Measurements from ENCODE around the gene MOCOS. TPM values are rescaled to one million over a fixed set of nuclear protein-coding genes. Genes with fewer than 3 reads are reported as not detected.

Gene MOCOS
- total RNA-seq, 2 donors from 2014 or later, result 2.0 to 2.8 TPM

DNA sequence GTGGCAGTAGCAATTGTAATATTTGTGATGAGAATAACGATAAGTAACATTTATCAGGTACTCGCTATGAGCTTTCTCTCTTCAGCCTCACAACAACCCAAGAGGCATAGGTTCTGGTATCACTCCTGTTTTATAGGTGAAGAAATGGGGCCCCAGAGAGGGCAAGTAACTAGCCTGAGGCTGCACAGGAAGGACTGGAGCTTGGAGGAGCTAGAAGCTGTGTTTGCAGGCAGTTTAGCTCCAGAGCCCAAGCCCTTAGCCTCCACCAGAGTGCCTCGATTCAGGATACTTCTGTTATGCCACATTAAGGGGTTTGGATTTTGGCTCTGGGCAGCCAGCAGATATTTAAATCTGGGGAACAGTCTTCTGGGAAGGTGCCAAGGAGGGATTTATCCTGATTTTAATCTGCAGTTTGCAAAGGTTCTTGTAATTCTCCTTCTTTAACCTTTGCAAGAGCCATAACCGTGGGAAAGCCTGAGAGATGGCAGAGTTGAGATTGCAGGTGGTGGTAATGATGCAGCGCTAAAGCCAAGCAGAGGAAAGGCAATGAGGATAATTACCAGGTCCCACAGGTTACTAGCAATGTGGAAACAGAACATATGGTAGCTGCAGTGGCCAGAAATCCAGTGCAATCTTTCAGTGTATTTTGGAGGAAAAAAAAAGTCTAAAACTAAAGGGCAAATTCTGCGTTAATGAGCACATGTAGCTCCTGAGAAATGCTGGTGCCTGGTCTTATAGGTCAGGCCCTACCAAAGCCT, 9.1 kb downstream of the MOCOS start:
- no peak for DNase-seq (ENCODE audit: low spot score)
- H3K4me1 ChIP-seq (ENCODE audit: control insufficient read depth in 1 of 2, low read depth in 2 of 2), result no peaks in the 10 kb centered on the region
- no peak overlapping the region for H3K27ac ChIP-seq
- TF ChIP-seq, protein P1, sequence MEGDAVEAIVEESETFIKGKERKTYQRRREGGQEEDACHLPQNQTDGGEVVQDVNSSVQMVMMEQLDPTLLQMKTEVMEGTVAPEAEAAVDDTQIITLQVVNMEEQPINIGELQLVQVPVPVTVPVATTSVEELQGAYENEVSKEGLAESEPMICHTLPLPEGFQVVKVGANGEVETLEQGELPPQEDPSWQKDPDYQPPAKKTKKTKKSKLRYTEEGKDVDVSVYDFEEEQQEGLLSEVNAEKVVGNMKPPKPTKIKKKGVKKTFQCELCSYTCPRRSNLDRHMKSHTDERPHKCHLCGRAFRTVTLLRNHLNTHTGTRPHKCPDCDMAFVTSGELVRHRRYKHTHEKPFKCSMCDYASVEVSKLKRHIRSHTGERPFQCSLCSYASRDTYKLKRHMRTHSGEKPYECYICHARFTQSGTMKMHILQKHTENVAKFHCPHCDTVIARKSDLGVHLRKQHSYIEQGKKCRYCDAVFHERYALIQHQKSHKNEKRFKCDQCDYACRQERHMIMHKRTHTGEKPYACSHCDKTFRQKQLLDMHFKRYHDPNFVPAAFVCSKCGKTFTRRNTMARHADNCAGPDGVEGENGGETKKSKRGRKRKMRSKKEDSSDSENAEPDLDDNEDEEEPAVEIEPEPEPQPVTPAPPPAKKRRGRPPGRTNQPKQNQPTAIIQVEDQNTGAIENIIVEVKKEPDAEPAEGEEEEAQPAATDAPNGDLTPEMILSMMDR (IDR thresholded peaks at IDR 0.05), result no peak
- no peaks in the 10 kb centered on the region for H3K9me3 ChIP-seq
- no peaks in the 10 kb centered on the region for H3K27me3 ChIP-seq (replicated peaks; ENCODE audit: insufficient read depth)
- no peak for ATAC-seq (ENCODE audit: insufficient number of reproducible peaks, low FRiP score, low read depth)
- no peak overlapping the region for H3K4me3 ChIP-seq
- no peaks in the 10 kb centered on the region for H3K36me3 ChIP-seq

DNA sequence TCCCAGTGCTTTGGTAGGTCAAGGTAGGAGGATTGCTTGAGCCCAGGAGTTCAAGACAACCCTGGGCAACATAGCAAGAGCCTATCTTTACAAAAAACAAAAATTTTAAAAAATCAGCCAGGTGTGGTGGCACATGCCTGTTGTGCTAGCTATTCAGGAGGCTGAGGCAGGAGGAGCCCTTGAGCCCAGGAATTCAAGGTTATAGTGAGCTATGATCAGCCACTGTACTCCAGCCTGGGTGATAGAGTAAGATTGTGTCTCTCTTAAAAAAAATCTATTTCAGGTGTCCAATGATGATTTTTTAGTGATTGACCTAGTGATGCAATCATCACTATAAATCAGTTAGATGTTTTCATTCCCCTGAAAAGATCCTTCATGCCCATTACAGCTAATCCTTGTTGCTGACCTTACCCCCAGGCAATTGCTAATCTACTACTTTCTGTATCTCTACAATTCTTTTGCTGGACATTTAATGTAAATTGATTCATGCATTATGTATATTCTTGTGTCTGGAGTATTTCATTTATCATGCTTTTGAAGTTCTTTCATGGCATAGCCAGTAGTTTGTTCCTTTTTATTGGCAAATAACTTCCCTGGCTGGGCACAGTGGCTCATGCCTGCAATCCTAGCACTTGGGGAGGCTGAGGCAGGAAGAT, 10.3 kb downstream of the MOCOS start:
- no peak overlapping the region for H3K4me3 ChIP-seq
- DNase-seq (ENCODE audit: low spot score) (no peak), ATAC-seq (ENCODE audit: insufficient number of reproducible peaks, low FRiP score, low read depth) (no peak)
- H3K27me3 ChIP-seq (replicated peaks; ENCODE audit: insufficient read depth), result no peaks in the 10 kb centered on the region
- TF ChIP-seq, protein P1 (IDR thresholded peaks at IDR 0.05), result no peak
- no peaks in the 10 kb centered on the region for H3K4me1 ChIP-seq (ENCODE audit: control insufficient read depth in 1 of 2, low read depth in 2 of 2)
- no peaks in the 10 kb centered on the region for H3K36me3 ChIP-seq
- H3K9me3 ChIP-seq, result no peaks in the 10 kb centered on the region
- H3K27ac ChIP-seq, result no peak overlapping the region

DNA sequence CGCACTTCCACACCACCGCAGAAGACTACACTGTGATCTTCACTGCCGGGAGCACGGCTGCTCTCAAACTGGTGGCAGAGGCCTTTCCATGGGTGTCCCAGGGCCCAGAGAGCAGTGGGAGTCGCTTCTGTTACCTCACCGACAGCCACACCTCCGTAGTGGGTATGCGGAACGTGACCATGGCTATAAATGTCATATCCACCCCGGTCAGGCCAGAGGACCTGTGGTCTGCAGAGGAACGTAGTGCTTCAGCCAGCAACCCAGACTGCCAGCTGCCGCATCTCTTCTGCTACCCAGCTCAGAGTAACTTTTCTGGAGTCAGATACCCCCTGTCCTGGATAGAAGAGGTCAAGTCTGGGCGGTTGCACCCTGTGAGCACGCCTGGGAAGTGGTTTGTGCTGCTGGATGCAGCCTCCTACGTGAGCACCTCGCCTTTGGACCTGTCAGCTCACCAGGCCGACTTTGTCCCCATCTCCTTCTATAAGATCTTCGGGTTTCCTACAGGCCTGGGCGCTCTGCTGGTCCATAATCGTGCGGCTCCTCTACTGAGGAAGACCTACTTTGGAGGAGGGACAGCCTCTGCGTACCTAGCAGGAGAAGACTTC, 12.5 kb downstream of the MOCOS start:
- Histone ChIP-seq H3K27ac (no peak overlapping the region), H3K36me3 (no peaks in the 10 kb centered on the region), H3K9me3 (no peaks in the 10 kb centered on the region), H3K4me3 (no peak overlapping the region), H3K27me3 (replicated peaks; ENCODE audit: insufficient read depth) (no peaks in the 10 kb centered on the region), H3K4me1 (ENCODE audit: control insufficient read depth in 1 of 2, low read depth in 2 of 2) (no peaks in the 10 kb centered on the region)
- ATAC-seq (ENCODE audit: insufficient number of reproducible peaks, low FRiP score, low read depth) (no peak), DNase-seq (ENCODE audit: low spot score) (no peak)
- TF ChIP-seq, protein P1 (IDR thresholded peaks at IDR 0.05), result no peak

DNA sequence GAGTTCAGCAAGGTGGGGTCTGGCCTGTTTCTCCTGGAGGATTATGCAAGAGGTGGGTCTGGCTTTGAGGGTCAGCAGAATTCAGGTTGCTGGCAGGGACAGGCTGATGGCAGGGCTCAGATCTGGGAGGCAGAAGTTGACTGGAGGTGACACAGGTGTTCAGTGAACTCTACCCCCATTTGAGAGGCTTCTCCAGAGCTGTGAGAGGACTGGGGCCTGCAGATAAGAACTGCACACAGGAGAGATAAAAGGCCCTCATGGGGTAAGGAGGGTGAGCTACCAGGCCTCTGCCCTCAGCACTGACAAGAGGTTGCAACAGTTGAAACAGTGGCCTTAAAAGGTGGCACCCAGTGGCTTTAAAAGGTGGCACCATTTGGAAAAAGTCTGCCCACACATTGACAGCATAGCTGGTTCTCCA, 13.1 kb downstream of the MOCOS start:
- Histone ChIP-seq H3K4me1 (ENCODE audit: control insufficient read depth in 1 of 2, low read depth in 2 of 2) (no peaks in the 10 kb centered on the region), H3K36me3 (no peaks in the 10 kb centered on the region), H3K27ac (no peak overlapping the region), H3K4me3 (no peak overlapping the region), H3K27me3 (replicated peaks; ENCODE audit: insufficient read depth) (no peaks in the 10 kb centered on the region), H3K9me3 (no peaks in the 10 kb centered on the region)
- no peak for ATAC-seq (ENCODE audit: insufficient number of reproducible peaks, low FRiP score, low read depth)
- DNase-seq (ENCODE audit: low spot score), result no peak
- TF ChIP-seq, protein P1 (IDR thresholded peaks at IDR 0.05), result no peak

DNA sequence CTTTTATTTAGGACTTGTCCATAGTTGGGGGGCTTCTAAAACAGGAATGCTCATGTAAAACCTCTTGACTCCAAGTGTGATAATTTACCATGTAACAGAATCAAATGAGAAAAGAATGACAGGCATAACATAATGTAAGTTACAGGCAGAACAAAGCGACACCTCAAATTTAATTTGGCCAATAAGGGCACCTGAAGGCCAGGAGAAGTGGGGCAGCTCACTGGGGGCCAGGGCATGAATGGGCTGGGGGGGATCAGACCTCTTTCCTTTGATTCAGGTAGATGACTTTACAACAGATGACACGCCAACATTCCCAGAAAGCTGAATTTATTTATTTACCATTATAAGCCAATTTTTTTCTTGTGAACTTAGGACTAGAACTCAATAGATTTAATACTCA, 14.5 kb downstream of the MOCOS start:
- DNase-seq (ENCODE audit: low spot score) (no peak), ATAC-seq (ENCODE audit: insufficient number of reproducible peaks, low FRiP score, low read depth) (no peak)
- no peak overlapping the region for H3K27ac ChIP-seq
- TF ChIP-seq, protein P1 (IDR thresholded peaks at IDR 0.05), result no peak
- no peaks in the 10 kb centered on the region for H3K4me1 ChIP-seq (ENCODE audit: control insufficient read depth in 1 of 2, low read depth in 2 of 2)
- H3K9me3 ChIP-seq, result no peaks in the 10 kb centered on the region
- no peaks in the 10 kb centered on the region for H3K27me3 ChIP-seq (replicated peaks; ENCODE audit: insufficient read depth)
- H3K36me3 ChIP-seq, result no peaks in the 10 kb centered on the region
- no peak overlapping the region for H3K4me3 ChIP-seq

Data from thoracic aorta (tissue), 2 donors.